AG08396 (cell line): Measurements from ENCODE around the gene RAB38.
A peak's percentile ranks its signal among the peaks of the same experiment; 100 is the strongest.

Source experiments
- DNase-seq: peaks from one replicate; pipeline ENCODE4 v3.0.0; 2012; ENCODE audit warnings: low spot score, mixed read lengths

Gene RAB38

DNA sequence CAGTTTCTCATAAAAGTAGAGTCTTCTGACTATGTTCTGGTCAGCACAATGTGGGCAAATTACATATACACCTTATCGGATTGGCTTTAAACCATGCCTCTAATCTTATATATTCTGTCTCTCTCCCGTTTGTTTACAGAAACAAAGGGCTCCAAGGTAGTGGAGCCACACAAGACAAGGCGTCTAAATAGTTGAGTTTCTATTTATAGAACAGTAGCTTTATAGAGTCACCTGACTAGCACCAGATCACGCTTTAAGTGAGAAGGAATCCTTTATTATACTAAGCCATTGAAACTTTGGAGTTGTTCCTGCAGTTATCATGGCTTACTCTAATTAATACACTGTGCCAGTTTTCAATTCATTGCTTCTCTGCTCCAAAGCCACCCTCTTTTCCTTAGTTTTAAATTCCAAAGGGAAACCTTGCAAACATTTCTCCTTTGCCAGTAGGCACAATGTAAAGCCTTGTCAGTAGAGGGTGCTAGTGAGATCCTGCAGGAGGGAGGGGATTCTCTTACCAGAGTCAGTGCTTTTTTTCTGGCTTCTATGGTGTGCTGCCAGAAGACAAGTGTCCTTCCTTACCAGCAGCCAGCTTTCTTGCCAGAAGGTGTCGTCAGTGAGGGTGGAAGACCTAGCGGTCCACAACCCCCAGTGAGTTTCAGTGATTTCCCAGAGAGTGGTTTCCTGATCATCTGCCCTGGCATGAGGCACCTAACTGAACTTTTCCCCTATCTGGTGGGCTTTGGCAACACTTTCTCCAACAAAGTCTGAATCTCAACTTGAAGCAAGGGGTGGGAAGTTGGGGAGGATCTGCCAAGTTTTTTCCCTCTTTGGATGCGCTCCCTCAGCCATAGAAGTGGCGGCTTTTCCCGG lies 71.7 kb downstream of the RAB38 start:
- DNase-seq: peak; percentile 21

GRCh38 chr11:88102598-88102934 lies 72.7 kb downstream of the RAB38 start:
- no peak for DNase-seq

DNA sequence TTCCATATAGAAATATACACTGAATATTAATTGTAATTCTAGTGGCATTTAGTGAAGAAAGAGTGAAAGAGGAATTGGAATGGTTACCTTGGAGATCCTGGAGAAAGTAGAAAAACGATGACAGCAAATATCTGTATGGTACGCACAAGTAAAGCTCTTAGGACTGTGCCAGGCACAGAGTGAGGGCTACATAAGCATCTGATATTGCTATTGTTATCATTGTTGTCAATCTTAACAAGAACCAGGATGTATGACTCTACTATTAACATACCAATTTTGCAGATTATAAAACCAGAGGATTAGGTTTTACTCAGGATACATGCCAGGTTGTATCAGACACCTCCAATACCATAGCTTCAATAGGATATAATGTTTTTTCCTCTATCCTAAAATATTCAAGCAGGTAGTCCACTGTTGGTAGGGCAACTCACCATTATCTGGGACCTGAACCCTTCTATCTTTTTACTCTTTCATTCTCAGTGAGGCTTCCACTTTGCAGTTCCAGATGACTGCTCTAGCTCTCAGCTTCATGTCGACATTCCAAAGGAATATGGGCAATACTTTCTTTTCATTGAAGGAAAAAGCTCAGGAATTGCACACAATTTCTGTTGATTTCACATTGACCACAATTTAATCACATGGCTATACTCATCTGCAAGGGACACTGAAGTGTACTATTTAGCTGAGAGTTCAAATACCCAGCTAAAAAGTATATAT lies 73.2 kb downstream of the RAB38 start:
- no peak for DNase-seq

GRCh38 chr11:88100151-88100550 lies 75.1 kb downstream of the RAB38 start:
- DNase-seq: peak; percentile 6

- DNase-seq: no peak
These were observed 77.0 kb downstream of the RAB38 start for GRCh38 chr11:88098289-88098688.

DNA sequence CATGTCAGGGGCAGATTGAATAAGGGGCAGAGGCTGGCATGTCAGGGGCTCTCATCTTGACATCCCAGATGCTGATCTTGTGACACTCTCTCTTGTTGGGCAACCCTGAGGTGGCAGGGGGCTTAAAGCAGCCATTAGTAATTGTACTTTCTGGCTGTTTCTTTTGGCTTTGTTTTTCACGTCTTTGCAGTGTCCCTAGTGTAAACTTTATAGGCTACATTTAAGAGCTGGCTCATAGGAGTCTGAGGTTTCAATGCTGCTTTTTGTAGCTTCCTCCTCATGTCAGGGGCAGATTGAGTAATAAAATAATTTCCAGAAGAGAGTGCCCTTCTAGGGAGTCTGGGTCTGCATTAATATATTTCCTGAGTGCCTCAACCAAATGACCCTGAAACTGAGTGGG lies 86.1 kb downstream of the RAB38 start:
- no peak for DNase-seq

GRCh38 chr11:88087337-88087736 lies 87.9 kb downstream of the RAB38 start:
- DNase-seq: no peak

DNA sequence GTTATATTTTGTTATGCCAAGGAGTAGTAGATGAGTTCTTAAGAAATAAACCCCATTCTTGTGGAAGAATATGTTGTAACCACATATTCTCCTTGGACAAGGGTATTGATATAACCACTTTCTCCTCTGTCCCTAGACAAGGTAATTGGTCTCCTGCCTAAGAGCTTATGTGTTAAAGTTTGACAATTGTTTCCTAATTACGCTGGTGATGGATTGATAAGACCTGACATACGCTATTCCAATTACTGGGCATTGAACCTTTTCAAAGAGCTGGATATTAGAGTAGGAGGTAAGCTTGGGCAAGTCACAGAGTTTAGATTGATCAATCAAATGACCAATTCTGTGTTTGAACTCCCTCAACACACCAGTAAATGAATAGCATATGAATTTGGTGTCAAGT lies 88.9 kb downstream of the RAB38 start:
- DNase-seq: no peak

- DNase-seq: no peak
These were observed 104.8 kb downstream of the RAB38 start for GRCh38 chr11:88070437-88070836.

- no peak for DNase-seq
These were observed 106.2 kb downstream of the RAB38 start for GRCh38 chr11:88068848-88069554.

DNA sequence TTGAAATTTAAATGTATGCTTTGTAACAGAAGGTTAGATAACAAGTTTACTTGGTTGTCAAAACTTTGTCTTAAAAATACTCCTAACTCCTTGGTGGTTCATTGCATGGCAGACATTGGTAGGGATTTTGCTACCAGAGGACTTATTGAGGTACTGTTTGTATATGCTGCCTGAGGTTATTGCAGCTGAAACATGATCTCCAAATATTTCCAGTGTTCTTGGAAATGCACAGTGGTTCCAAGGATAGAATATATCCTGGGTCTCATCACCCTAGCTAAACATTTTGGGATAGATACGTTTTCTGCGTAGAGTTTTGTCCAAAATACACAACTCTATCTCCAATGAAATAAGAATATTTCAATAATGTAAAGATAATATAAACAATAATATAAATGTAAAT lies 109.2 kb downstream of the RAB38 start:
- DNase-seq: no peak

DNA sequence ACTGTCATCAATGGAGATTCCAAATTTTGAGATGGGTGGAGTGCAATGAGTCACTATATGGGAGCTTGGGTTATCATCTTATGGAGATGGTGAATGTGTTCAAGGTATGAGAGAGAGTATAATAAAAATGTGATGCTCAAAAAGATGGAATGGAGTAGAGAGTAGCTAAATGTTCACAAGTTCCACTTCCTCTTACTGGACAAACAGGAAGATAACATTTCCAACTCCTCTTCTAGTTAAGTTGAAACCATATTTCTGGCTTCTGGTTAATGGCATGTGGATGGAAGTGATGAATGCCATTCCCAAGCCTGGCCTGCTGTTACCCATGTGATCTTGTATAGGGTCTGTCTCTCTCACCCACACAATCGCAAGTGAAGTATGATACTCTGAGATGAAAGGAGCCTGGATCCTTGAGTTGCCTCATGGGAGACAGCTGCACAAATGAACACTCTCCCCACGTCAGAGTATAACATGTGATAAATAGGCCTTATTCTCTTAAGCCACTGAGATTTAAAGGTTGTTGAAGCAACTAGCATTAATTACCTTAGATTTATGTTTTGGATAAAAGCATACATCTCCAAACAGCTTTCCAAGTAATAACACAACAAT lies 111.0 kb downstream of the RAB38 start:
- DNase-seq: no peak
